GM15510 (cell line): Measurements from ENCODE around the gene PIP5K1B.

ENCODE experiments used
- POLR2A ChIP-seq: IDR thresholded peaks from 3 replicates; pipeline ENCODE4 v1.6.1; 2011; ENCODE audit warnings: borderline replicate concordance; ENCODE audit not compliant: insufficient read length; ENCODE audit errors: extremely low read depth

The PIP5K1B gene

DNA sequence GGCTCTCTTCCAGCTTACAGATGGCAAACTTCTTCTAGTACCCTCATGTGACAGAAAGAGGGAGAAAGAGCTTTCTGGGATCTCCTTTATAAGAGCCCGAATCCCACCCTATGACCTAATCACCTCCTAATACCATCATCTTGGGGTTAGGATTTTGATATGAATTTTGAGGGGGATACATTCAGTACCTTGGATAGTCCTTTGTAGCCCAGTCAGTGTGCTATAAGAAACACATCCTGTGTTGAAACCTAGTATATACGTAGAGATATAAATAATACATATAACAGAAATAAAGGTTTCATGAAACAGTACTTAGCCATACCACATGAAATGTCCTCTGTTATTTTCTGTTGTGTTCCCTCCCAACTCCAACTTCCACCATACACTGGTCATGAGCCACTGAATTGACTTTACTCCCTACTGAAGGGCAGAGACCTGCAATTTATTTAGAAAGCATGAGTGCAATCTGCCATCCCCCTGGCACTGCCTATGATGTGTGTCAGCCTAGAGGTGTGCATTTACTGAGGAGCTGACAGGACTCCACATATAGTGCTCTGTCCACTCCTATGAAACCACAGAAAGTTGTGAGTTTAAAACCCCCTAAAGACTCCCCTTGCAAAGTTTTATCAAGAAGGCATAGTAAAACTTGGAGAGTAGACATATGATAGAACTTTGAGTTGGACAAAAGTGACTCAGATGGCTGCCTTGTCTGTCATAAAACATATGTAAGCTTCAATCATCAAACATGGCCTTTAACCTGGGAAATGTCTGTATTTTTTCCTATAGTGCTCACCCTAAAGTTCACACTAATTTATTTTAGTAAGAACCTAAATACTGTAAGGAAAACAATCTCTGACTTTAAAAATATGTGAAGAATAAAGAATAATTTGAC lies 12.8 kb downstream of the PIP5K1B start:
- TF ChIP-seq POLR2A, result no peak

DNA sequence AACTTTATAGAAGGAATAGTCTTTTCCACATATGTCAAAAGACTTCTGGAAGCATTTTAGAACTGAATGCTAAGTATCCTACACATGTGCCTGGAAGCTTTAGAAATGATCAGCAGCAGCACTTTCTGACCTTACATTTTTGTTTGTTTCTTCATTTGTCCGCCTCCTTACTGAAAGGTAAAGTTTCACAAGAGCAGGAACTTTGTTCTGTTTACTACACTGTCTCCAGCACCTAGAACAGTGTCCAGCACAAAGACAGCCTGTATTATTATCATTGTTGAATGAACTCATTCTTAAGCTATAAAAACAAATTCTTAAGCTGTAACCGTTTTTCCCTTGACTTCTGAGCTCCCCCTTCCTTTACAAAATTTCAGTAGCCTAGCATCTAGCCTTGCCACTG lies 14.8 kb downstream of the PIP5K1B start:
- no peak for TF ChIP-seq POLR2A

DNA sequence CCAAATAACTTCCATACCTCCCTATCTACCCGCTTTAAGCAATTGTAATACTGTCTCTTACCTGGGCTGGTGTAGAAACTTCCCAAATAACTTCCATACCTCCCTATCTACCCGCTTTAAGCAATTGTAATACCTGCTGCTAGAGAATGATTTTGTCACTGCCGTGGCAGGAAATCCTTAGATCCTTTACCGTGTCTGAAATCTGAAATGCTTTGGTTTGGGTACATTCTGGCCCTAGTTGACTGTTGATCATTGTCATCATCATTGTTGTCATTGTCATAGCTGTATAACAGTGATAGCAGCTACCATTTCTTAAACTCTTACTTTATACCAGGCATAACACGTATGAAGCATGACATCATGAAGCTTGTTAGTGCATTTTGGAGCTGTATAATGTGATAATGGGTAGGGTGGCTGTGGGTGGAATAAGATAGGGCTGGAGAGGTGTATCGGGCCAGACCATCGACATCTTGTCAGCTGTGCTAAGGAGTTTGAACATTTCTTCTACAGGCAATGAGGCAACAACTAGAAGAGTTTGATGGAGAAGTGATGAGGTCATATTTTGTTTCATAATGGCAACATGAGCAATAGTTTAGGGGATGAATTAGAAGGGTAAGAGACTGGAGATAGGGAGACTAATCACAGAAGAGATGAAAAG lies 15.7 kb downstream of the PIP5K1B start:
- no peak for TF ChIP-seq POLR2A

DNA sequence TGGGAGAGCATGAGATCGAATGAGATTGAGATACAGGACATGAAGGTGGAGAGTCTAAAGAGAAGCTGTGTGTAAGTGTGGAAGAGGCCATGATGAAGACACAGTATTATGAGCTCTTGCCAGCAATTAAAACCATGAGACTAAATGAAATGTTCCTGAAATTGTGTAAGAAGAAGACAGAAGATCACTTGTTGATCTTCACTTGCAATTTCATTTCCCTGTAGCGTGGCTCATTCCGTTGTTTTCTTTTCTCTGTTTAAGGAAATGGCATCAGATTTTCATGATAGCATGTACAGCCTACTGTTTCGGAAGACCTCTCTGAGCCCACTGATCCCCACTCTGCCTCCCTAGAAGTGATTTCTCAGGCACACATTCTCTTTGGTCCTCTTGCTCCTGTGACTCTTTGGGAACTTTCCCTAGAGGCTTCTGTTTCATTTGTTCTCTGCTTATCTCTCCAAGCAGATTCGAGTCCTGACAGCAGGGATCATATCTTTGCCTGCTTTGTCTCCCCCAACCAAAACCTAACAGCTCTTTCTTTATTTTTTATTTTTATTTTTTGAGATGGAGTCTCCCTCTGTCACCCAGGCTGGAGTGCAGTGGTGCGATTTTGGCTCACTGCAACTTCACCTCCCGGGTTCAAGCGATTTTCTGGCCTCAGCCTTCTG lies 16.8 kb downstream of the PIP5K1B start:
- no peak for TF ChIP-seq POLR2A

DNA sequence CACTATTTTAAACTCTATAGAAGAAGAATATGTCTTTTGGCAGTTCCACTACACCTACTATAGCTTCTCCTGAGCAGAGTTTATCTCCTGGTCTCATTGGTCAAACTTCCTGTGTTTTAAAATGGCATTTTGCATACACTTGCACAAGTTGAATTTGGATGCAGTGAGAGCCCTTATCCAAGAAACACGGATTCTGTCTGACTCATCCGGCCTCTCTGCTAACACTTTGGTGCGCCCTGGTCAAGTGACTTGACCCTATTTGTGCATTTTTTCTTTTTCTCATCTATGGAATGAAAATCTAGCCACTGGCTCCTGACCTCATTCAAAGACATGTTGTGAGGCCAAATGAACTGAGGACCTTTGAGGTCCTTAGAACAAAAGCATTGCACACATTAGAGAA lies 20.0 kb downstream of the PIP5K1B start:
- no peak for TF ChIP-seq POLR2A

DNA sequence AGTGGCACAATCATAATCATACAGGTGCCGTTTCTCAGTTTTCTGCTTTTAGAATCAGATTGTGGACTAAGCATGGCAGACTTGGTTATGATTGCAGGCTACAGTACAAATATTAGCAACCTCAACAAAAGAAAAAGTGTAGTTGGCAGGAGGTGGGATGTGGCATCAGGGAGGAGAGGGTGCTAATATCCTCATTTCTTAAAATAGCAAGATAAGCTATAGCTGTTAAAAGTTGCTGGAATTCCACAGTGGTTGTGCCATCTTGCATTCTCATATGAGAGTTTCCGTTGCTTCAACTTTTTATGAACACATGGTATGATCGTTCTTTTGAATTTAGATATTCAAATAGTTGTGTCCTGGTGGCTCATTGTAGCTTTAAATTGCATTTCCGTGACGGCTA lies 21.4 kb downstream of the PIP5K1B start:
- TF ChIP-seq POLR2A, result no peak

DNA sequence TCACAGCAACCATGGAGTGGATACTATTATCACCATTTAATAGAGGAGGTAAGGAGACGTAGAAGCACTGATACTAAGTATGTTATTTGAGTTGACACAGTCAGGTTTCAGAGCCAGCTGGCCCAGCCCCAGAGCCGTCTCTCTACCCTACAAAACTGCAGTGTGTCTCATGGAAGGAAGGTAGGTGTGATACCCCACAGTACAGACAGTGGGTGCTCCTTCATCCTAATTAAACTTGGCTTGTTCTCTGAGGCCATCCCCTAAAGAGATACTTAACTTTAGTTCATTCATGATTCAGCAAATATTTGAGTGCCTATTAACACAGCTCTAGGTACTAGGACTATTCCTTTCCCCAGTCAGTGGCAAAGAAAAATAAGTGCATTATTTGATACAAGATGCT lies 22.6 kb downstream of the PIP5K1B start:
- no peak for TF ChIP-seq POLR2A

DNA sequence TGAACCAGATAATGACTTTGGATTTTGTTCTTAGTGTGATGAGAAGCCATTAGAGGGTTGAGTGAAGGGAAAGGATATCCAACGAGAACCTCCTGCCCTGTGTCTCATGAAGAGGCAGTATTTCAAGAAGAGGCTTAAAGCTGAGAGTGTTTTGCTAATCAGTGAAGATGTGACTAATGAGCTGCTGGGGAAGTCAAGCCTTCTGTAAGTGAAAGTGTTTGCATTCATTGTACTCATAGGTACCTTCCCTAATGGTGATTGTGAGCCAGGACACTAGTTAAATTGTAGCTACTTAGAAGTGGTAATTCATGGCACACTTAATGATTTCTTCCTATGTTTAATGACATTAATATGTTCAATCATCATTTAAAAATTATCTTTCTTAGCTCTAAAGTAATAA lies 23.7 kb downstream of the PIP5K1B start:
- no peak for TF ChIP-seq POLR2A

DNA sequence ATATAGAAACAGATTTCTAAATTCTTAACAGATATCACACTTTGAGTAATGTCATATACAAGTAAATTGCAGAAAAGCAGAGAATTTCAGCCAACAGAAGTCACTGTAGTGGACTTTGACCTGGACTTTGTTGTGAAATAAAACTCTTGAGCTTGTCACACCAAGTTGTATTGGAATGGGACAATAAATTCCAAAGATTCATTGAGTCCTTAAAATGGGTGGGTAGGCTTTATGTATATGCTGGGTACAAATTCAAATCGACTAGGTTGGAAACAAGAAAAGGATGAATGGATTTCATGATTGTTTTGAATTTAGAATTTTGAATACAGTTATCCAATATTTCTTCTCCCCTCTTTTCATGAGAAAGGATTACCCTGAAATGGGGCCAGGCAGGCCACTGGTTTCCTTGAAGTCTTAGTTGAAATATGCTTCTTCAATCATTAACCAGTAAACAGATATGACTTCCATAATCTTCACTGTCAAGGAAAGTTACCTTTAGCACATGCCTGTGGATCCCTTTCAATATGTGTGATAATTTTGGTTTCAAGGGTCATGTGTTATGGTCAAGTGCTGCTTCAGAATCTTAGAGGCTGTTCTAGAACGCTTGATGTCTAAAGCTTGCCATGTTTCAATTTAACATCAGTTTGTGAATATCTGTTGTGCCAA lies 25.7 kb downstream of the PIP5K1B start:
- no peak for TF ChIP-seq POLR2A

DNA sequence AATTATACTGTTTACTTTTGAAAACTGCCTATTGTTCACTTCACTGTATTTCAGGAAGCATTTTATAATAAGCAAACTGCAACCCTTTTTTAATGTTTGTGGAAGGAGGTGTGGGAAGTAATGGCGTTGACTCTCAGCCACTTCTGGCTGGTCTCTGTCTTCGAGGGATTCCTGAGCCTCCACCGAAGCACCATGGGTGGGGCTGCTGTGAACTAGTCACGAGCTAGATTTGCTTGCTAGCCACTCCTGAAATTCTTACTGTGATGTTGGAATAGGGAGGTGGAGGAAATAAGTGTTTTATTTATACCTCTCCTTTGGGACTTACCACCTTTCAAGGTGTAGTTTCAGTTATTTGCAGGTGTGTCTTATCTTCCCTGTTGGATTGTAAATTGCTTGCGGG lies 26.8 kb downstream of the PIP5K1B start:
- TF ChIP-seq POLR2A, result no peak

DNA sequence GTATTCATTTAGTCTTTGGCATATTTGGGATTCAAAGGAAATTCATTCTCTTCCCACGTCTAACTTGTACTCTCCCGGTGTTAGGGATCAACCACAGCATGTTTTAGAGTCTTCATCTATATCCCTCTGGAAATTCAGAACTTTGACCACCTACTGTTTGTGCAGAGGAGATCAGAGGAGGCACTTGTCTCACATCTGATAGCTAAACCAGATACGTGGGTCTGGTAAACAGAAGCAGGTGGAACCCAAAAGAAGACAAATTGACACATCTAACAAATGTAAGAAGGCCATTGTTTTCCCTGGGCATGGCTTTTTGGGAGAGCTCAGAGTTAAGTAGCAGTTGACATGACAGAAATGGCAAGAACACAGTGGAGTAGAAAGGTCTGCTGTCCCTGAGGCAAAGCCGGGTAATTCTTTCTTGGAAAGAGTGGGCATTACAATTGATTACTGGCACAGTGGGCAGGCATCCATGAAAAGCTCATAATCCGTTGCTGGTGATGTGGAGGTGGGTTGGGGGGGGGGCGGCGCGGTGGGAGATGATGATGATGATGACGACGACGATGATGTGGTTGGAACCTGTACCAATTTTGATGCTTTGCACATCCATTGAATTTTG lies 27.5 kb downstream of the PIP5K1B start:
- no peak for TF ChIP-seq POLR2A

DNA sequence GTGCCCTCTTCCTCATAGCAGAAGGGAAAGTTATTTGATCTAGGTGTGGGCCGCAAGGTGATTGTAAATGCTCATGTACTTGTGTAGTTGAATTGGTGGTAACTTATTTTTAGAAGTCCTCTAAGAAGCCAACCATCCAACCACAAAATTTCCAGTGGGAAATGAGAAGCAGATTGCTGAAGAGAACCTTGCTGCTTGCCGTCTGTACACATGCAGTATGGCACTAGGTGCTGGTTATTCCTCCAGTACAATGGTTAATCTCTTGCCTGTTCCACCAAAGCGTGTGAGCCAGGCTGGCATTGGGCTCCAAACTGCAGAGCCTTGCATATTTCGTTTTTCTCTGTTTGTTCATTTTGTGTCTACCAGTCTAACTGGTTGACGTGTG lies 28.0 kb downstream of the PIP5K1B start:
- no peak for TF ChIP-seq POLR2A

DNA sequence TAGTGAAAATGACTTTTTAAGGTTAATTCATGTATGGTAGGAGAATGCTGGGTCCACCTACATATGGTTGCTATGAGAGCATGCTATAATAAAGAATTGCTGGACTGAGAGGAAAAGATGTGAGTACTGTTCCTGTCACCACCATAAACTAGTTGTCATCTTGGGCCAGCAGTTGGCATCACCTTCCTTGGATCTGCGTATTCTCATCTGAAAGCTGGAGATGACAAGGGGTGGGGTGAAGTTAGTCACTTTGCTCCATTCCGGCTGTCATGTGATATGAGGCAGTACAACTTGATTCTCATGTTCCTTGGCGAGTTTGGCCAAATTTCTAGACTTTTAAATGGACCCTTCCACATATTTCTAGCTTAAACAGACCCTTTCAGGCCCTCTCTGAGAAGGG lies 33.3 kb downstream of the PIP5K1B start:
- TF ChIP-seq POLR2A, result no peak

DNA sequence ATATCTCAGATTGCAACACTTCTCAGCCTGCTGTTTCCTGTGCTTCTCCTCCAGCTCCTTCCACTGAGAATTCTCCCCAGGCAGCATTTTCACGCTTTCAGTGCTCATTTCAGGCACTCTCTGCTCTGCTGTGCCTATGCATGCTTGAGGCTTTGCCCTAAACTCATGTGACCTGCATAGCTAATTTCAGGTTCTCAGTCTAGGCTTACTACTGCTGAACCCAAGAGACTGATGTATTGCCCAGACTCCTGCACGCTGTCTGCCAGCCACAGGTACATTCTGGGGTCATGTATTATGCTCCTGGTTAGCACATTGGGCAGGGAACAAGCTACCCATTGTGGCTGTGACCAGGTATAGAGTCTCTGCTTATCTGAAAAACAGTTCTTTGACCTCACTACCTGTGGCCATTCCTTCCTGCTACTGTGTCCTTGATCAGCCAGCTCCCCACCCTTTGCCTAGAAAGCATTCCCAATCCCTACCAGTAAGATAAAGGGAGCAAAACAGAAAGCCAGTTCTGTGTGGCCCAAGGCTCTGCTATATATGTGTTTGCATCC lies 34.7 kb downstream of the PIP5K1B start:
- no peak for TF ChIP-seq POLR2A
